Heart left ventricle (tissue), 16 donors: ENCODE results near the gene ABLIM2. TPM values are rescaled to one million over a fixed set of nuclear protein-coding genes. Genes with fewer than 3 reads are reported as not detected.
A peak's percentile ranks its signal among the peaks of the same experiment; 100 is the strongest.

ENCODE experiments used
- ATAC-seq, 4 donors: fragments of 200-7000 bp; cut with Tn5 transposase; one replicate each; pipeline ENCODE4 v1.9.1; 2020 to 2022; ENCODE audit warnings: moderate library complexity in 4 of 4, mild to moderate bottlenecking in 3 of 4, moderate number of reproducible peaks in 1 of 4
- DNase-seq, 5 donors: peaks; one replicate each; pipeline ENCODE4 v3.0.0-alpha.2; 2020
- H3K27ac ChIP-seq, 12 donors: fragments of 200-600 bp; sonication (generic) in 4 of 12; one replicate each; pipeline versions ENCODE4 v1.5.0 to v1.8.0; 2016 to 2022; ENCODE audit warnings: mild to moderate bottlenecking in 2 of 12
- H3K27me3 ChIP-seq, 9 donors: fragments of 200-600 bp; sonication (generic) in 2 of 9; one replicate each; pipeline versions ENCODE4 v1.5.1 to v1.8.0; 2016 to 2022; ENCODE audit warnings: mild to moderate bottlenecking in 3 of 9
- H3K36me3 ChIP-seq, 9 donors: fragments of 200-600 bp; sonication (generic) in 2 of 9; one replicate each; pipeline versions ENCODE4 v1.5.0 to v1.8.0; 2018 to 2022; ENCODE audit warnings: mild to moderate bottlenecking in 2 of 9
- H3K4me1 ChIP-seq, 12 donors: fragments of 200-600 bp; sonication (generic) in 4 of 12; one replicate each; pipeline versions ENCODE4 v1.5.0 to v1.8.0; 2016 to 2022; ENCODE audit warnings: mild to moderate bottlenecking in 3 of 12
- H3K4me3 ChIP-seq, 12 donors: fragments of 200-600 bp; sonication (generic) in 4 of 12; one replicate each; pipeline versions ENCODE4 v1.5.0 to v1.8.0; 2017 to 2022; ENCODE audit warnings: mild to moderate bottlenecking in 9 of 12, moderate library complexity in 4 of 12
- H3K9me3 ChIP-seq, 12 donors: fragments of 200-600 bp; sonication (generic) in 4 of 12; one replicate each; pipeline versions ENCODE4 v1.5.0 to v1.8.0; 2016 to 2022; ENCODE audit warnings: mild to moderate bottlenecking in 1 of 12
- CTCF ChIP-seq, 12 donors: fragments of 200-600 bp; sonication (generic) in 4 of 12; IDR thresholded peaks; one replicate each; pipeline versions ENCODE4 v1.5.0 to v1.8.0; 2018 to 2022; ENCODE audit warnings: antibody characterized with exemption in 12 of 12, mild to moderate bottlenecking in 5 of 12
- POLR2A ChIP-seq, 2 donors: fragments of 450-650 bp; IDR thresholded peaks; one replicate each; pipeline ENCODE4 v1.6.1; 2017; ENCODE audit warnings: antibody characterized with exemption in 2 of 2, mild to moderate bottlenecking in 2 of 2, moderate library complexity in 2 of 2
- whole genome bisulfite sequencing, 4 donors: extraction: QIAGEN DNeasy Blood & Tissue Kit in 2 of 4; methylation state at CpG; one replicate each; pipeline versions ENCODE4 v1.1.5 to v1.1.7; 2013 to 2018; 5-methylcytosine and 5-hydroxymethylcytosine counted together
- intact Hi-C, 10 donors: fragments of 100-400 bp; cut with DNase I; formaldehyde crosslinking; loops; one replicate each; pipeline versions ENCODE4 v1.11.1 to v1.14.2; 2022
- polyA plus RNA-seq, 2 donors: library from polyadenylated mRNA; stranded (reverse); fragments of 200-250 nt; gene quantifications; one replicate each; pipeline ENCODE4 v1.2.3, GENCODE V29; 2013
- total RNA-seq, 9 donors: library from RNA; depleted of rRNA in 2 of 9; stranded (reverse); fragments of >200 nt in 2 of 9; fragmentation: NEBNext Ultra II Directional in 3 of 9; extraction: Animal tissue kit (Norgen Biotek cat#: 25700) in 3 of 9; gene quantifications; one replicate each; pipeline versions ENCODE4 v1.1.0 to v1.2.4, GENCODE V29; 2016 to 2023
- donor health status: ischemic (EF 13 %, LVEDD 7.1; RV severe dilation, severe dysfunction).
- donor health status: healthy with polysubstance abuse.
- donor health status: DM: no; HTN: yes; CAD: no.
- donor health status: DM: no; HTN: no; CAD: no.
- donor health status: ischemic (EF 25% LVEDD 6.9; RV normal size, moderate dysfunction).
- donor health status: ischemic (EF 25% LVEDD 5.7; RV mildly dilated, moderate dysfunction).
- donor health status: healthy.
- donor health status: DM: yes; HTN: yes; CAD: no.
- donor health status: ischemic (EF 35%, LVEDD 5.7; RV mildly dilated, moderate dysfunction).
- donor health status: nonischemic (EF 11% LVEDD 7.7; RV severe dilation, severe dysfunction).
- donor health status: DM: yes; HTN: yes; CAD: no.
- donor health status: PGD.
- donor health status: ischemic (EF 29% LVEDD 5.4; RV normal size, mild dysfunction).
- donor health status: nonischemic (EF 23%, LVEDD 6.1; RV moderate dilation, normal function).

Gene ABLIM2
- total and polyA plus RNA-seq, 11 donors: 11.1 to 27.9 (median 18.4) TPM

- no peak for ATAC-seq
- Histone ChIP-seq H3K27me3 (peaks cover 0 to 12% (median 0%) of the 10 kb centered on the region in 9 donors), H3K27ac (no peak overlapping the region), H3K36me3 (no peaks in the 10 kb centered on the region), H3K4me1 (peaks cover 0 to 29% (median 10%) of the 10 kb centered on the region in 12 donors), H3K4me3 (no peak overlapping the region), H3K9me3 (no peaks in the 10 kb centered on the region)
- WGBS, 4 donors: 81 to 86% (median 84%) methylated on average over 11 of the region's 11 CpGs
- no peak for DNase-seq
- TF ChIP-seq POLR2A (IDR thresholded peaks at IDR 0.05): no peak
- TF ChIP-seq CTCF (IDR thresholded peaks at IDR 0.05): no peak
- intact Hi-C loops: no loop called here
These were observed 217.3 kb downstream of the ABLIM2 start for GRCh38 chr4:7941111-7941964.

- Histone ChIP-seq H3K9me3 (no peaks in the 10 kb centered on the region), H3K27ac (peak within 1 kb of the TSS; percentile 39 to 96 (median 89)), H3K36me3 (no peaks in the 10 kb centered on the region), H3K4me3 (peak within 1 kb of the TSS; percentile 68 to 97 (median 84)), H3K27me3 (peaks cover 0 to 12% (median 0%) of the 10 kb centered on the region in 9 donors), H3K4me1 (peaks cover 0 to 30% (median 11%) of the 10 kb centered on the region in 12 donors)
- ATAC-seq (peak; percentile 91 to 98 (median 96)), DNase-seq (peak; percentile 89 to 95 (median 92))
- intact Hi-C loops: loop anchor here in 5 of 10 donors (5.0 to 10.0 kb wide), 7 partner anchors 33 to 137 kb away; no protein-coding TSS in a partner anchor
- TF ChIP-seq CTCF (IDR thresholded peaks at IDR 0.05): no peak
- peak in 1 of 2 donors; percentile 73 for TF ChIP-seq POLR2A (IDR thresholded peaks at IDR 0.05)
- WGBS, 4 donors: 0 to 1% (median 0%) methylated on average over 14 to 96 of the region's 96 CpGs
These were observed 219.1 kb downstream of the ABLIM2 start, which contains the start of gene AFAP1 for GRCh38 chr4:7939377-7940108. TSS of gene AFAP1 (minus strand) at chr4:7939861. CDS start at chr4:7872078, 67,783 bp downstream.

GRCh38 chr4:7938609-7939376, 219.8 kb downstream of the ABLIM2 start:
- H3K27ac ChIP-seq: peak overlapping the region; percentile 39 to 96 (median 89)
- peaks cover 0 to 3% (median 0%) of the 10 kb centered on the region in 12 donors for H3K9me3 ChIP-seq
- DNase-seq (peak in 4 of 5 donors; percentile 39 to 74 (median 56)), ATAC-seq (peak; percentile 33 to 61 (median 46))
- 1 to 2% (median 1%) methylated on average over 26 to 75 of the region's 75 CpGs for WGBS, 4 donors
- TF ChIP-seq CTCF (IDR thresholded peaks at IDR 0.05) (no peak), POLR2A (IDR thresholded peaks at IDR 0.05) (no peak)
- no peaks in the 10 kb centered on the region for H3K36me3 ChIP-seq
- peak overlapping the region; percentile 68 to 97 (median 84) for H3K4me3 ChIP-seq
- intact Hi-C loops: loop anchor here in 5 of 10 donors (5.0 to 10.0 kb wide), 7 partner anchors 34 to 136 kb away; no protein-coding TSS in a partner anchor
- H3K27me3 ChIP-seq: peaks cover 0 to 12% (median 0%) of the 10 kb centered on the region in 9 donors
- H3K4me1 ChIP-seq: peaks cover 0 to 30% (median 11%) of the 10 kb centered on the region in 12 donors
